Medulla oblongata (tissue), 1 donor: Measurements from ENCODE around the gene PCARE.

Source experiments
- DNase-seq: peaks from one replicate; pipeline ENCODE4 v3.0.0-alpha.2; 2015; ENCODE audit errors: extremely low spot score

Gene PCARE

DNA sequence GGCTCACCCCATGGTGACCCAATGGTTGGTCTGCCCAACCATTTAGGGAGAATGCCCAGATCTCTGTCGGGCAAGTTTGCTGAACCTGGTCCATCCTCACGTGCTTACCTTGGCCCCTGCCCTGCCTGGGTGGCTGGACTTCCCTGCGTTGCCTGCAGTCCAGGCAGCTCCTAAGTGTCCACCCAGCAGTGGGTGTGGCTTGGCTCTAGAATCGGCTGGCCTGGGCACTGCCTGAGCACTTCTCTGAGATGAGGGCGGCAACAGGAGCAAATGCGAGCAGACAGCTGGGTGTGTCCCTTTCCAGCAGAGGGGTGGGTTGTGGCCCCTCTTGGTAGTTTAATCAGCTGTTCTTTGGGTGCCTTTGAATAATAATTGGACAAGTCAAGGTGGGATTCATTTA lies 11.3 kb downstream of the PCARE start:
- DNase-seq: peak; percentile 35

DNA sequence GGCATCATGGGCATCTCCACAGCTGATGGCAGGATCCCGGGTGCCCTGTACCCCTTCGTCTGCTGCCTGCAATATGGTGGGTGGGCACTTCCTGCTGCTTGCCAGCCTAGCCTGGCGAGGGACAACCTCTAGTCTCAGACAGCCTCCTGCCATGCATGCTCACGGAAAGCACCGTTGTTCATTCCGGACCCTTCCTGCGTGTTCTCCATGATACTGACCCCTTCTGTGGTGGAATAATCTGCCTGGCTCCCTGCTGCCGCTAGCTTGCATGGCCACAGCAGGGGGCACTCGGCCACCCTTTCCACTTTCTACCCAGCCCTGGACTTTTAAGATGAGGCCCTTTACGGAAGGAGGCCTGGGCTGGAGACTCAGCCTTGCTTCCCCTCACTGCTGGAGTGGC lies 12.0 kb downstream of the PCARE start:
- DNase-seq: no peak

DNA sequence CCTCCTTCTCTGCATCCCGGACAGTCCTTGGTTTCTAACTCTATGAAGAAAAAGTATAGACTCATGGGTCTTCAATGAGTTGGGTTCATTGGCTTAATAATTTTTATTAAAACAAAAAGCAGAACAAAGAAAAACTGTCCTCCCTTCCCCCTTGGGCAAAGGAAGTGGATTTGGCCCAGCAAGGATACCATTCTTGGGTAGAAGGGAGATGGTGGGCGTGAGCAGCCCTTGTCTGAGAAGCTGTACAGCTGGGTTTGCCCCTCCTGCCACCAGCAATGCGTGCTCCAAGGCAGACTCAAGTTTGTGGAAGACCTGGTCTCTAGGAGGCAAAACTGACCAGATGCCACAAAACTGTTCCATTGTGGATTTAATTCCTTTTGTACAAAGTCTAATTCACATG lies 12.7 kb downstream of the PCARE start:
- no peak for DNase-seq

- DNase-seq: no peak
Measured at GRCh38 chr2:29061176-29061575, 13.1 kb downstream of the PCARE start.

GRCh38 chr2:29060441-29060840 lies 13.9 kb downstream of the PCARE start:
- DNase-seq: no peak

DNA sequence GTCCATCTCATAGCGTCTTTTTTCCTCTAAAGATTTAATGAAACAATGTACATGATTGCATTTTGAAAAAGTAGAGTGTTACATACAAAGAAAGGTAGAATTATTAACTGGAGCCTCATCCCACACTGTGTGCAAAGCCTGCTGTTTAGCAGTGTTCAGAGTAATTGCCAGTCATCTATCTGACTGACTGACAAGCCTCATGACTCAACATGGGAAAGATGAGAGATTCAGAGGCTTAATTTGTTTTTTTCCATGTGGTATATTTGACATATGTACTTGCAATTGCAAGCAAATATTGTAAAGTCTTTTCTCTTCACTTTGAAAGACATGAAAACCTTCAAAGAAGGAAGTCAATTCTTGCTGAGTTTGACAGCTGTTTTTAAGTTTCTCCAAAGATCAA lies 14.7 kb downstream of the PCARE start:
- DNase-seq: no peak

DNA sequence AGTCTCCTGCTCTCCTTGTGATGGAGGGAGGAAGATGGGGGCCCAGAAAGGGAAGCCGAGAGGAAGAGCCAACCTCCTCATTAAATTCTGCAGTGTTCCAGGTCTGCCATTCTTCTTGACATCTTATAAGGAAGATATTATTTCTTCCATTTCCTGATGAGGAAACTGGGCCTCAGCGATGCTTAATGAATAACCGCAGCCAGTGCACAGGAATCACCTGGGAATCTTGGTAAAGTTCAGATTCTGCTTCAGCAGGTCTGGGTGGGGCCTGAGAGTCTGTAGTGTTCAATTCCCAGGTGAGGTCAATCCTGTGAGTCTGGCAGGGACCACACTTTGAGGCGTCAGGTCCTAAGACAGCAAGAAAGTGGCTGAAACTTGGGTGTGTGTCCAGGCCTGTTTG lies 17.3 kb downstream of the PCARE start:
- DNase-seq: no peak

- DNase-seq: no peak
Measured at GRCh38 chr2:29056452-29056851, 17.9 kb downstream of the PCARE start.

GRCh38 chr2:29055601-29056000 lies 18.7 kb downstream of the PCARE start:
- no peak for DNase-seq

DNA sequence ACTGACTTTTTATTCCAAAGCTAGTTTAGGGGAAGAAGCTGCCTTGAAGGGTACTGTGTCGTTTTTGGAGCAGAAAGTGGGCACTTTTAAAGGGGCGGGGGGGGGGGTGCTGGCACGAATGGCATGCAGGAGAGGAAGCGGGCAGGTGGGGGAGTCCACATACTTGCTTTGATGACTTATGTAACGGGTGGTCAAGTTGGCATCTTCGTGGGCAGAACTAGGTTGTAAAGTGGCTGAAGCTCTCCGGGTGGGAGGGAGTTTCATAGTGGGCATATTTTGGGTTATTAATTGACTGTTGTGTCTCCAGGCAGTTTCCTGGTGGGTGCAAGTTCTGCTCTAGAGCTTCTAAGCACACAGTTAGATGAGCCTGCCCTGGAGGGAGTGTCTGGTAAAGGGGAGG lies 19.9 kb downstream of the PCARE start:
- DNase-seq: no peak

DNA sequence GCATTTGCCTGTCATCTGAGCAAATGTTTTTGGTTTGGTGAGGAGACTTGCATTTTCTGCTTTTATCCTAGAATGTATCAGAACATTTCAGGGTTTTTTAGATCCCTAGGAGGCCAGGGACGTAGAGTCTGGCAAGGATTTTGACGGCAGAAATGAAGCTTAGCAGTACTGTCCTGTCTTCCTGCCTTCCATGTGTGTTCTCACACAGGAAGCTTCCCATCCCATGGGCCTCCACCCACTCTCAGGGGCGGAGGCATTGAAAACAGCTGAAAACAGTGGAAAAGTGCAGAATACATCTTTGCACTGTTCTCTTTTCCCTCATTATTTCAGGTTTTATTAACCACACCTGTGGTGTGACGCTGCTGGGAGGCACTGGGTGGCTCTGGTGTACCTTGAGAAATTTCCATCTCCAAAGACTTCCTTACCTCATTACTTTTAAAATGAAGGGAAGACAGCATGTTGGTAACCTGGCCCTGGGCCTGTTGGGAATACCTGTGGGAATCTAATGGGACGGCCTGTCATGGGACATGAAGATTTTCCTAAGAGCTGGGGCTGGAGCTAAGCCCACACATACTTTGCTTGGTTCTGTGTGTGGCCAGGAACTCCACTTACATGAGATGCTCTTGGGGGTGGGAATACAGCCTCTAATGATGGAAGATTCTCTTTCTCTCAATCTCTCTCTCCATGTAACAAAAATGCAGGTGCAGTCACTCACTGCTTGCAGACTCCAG lies 20.5 kb downstream of the PCARE start:
- DNase-seq: no peak

GRCh38 chr2:29053223-29053622 lies 21.1 kb downstream of the PCARE start:
- no peak for DNase-seq

DNA sequence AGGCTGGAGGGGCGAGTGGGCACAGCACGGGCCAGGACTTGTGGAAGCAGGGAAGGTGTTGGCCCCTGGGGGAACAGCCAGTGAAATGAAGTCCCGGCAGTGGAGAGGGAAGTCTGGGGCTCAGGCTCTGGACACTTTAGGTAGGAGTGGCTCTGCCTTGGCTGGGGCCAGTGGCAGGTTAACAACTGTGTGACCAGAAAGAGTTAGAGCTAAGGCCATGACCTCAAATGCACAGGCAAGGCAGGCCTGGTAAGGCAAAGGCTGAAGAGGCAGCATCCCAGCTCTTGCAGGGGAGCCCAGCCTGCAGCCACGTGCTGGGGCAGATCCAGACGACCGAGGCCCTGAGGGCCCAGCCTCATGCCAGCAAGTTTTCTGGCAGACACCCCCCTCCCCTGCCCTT lies 21.5 kb downstream of the PCARE start:
- DNase-seq: no peak

DNA sequence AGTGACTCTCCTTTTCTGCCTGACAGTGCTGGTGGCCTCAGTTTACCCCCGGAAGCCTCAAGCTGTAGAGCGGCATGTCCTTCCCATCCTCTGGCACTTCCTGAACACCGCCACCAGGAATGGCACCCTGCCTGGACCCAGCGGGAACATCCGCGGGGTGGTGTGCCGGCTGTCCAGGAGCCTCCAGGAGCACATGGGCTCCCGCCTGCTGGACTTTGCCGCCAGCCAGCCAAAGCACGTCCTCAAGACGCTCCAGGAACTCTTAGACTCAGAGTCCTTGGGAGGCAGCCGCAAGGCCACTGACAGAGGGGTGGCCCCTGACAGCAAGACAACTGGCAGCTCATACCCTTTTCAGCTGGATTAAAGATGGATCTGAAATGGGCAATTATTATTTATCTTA lies 22.6 kb downstream of the PCARE start:
- no peak for DNase-seq

DNA sequence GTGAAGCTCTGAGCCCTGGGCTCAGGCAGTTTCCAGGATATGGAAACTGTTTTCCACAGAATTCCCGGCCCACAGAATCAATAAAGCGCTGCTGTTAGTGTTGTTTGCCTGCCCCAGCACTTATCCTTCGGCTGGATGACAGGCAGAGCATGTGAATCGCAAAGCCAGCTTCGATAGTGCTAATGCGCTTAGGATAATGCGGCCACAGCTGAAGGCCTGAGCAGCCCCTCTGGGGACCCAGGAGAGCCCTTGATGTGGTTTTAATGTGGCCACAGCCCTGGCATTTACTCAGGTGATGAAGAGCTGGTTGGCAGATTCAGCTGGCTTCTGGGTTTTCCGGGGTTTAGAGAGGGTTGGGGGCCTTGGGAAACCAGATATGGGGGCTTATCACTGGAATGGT lies 23.7 kb downstream of the PCARE start:
- no peak for DNase-seq

- no peak for DNase-seq
Measured at GRCh38 chr2:29047083-29047845, 27.1 kb downstream of the PCARE start.

DNA sequence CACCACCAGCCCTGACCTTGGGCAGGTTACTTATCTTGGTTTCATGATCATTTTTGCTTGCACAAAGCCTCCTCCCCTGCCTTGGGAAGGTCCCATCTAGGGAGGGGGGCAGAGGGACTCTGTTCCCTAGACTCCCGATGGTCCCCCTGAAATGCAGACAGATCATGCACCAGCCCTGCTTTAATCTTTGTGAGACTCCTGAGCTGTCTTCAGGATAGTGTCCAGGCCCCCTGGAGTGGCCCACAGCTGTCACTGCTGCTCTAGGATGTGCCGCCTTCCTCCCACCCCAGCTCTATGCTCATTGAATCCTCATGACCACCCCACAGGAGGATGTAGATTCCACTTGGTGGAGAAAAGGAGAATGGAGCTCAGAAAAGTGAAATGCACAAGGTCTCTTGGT lies 28.0 kb downstream of the PCARE start:
- DNase-seq: no peak

DNA sequence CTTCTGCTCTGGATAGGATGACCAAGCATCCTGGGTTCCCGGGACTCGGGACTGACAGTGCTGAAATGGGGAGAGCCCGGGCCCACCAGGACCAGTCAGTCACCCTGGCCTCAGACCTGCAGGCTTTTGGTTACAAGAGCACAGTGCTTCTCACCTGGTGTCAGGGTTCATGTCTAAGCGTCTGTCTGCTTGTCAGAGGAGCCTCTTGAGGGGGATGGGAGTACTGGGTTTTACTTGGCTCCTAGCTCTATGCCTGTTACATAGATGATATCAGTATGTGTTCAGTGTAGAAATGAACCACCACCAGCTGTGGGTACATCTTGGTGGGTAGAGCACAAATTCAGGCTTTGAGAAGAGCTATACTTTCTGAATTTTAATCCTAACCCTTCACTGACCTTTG lies 29.9 kb downstream of the PCARE start:
- DNase-seq: no peak

DNA sequence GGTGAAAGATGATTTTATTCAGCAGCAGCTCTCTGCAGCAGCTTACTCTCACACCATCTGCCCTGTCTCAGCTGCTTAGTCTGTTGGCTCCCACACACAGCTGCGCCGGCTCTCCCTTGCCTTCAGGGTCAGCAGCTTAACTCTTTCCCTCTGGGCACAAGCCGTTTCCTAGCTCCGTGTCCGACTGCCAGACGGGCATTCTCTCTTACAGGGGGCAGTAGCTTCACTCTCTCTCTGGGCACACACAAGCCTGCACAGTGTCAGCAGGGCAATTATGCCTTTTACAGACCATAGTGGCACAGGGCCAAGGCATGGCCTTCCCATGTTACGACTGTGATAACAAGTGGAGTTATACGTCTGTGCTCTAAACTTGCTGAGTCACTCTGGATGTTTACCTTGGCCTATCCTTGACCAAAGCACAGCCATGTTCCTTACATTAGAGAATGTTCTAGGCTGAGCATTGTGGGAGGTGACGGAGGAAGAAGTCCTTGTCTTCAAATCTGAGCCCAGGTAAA lies 31.7 kb downstream of the PCARE start:
- no peak for DNase-seq

DNA sequence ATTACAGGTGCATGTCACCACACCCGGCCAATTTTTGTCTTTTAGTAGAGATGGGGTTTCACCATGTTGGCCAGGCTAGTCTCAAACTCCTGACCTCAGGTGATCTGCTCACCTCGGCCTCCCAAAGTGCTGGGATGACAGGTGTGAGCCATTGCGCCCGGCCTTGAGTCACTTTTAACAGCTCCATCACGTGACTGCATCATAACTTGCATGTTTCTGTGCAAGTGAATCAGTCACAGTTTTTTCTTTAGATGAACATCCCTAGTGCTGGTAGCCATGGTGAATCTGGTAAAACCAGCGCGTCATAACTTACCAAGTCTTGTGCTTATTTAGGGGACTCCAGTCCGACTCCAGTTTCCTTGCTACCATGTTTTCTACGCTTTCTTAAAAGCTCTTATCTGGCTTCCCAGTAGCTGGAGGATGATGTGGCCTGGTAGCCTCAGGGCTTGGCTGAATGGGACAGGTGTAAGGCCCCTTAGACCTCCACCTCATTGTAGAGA lies 33.1 kb downstream of the PCARE start:
- DNase-seq: no peak

- no peak for DNase-seq
Measured at GRCh38 chr2:29040552-29040951, 33.8 kb downstream of the PCARE start.

- DNase-seq: no peak
Measured at GRCh38 chr2:29039718-29040480, 34.4 kb downstream of the PCARE start.
